ENCODE results near the gene AKAP10. TPM values are rescaled to one million over a fixed set of nuclear protein-coding genes. Genes with fewer than 3 reads are reported as not detected.
"Not testable (repeated sequence)": the region's sequence is repeated elsewhere in the genome, so short reads cannot be mapped to it uniquely, and the experiment has no call there.

The AKAP10 gene, protein sequence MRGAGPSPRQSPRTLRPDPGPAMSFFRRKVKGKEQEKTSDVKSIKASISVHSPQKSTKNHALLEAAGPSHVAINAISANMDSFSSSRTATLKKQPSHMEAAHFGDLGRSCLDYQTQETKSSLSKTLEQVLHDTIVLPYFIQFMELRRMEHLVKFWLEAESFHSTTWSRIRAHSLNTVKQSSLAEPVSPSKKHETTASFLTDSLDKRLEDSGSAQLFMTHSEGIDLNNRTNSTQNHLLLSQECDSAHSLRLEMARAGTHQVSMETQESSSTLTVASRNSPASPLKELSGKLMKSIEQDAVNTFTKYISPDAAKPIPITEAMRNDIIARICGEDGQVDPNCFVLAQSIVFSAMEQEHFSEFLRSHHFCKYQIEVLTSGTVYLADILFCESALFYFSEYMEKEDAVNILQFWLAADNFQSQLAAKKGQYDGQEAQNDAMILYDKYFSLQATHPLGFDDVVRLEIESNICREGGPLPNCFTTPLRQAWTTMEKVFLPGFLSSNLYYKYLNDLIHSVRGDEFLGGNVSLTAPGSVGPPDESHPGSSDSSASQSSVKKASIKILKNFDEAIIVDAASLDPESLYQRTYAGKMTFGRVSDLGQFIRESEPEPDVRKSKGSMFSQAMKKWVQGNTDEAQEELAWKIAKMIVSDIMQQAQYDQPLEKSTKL
- total RNA-seq, result 16.9 and 25.1 TPM in 2 replicates

DNA sequence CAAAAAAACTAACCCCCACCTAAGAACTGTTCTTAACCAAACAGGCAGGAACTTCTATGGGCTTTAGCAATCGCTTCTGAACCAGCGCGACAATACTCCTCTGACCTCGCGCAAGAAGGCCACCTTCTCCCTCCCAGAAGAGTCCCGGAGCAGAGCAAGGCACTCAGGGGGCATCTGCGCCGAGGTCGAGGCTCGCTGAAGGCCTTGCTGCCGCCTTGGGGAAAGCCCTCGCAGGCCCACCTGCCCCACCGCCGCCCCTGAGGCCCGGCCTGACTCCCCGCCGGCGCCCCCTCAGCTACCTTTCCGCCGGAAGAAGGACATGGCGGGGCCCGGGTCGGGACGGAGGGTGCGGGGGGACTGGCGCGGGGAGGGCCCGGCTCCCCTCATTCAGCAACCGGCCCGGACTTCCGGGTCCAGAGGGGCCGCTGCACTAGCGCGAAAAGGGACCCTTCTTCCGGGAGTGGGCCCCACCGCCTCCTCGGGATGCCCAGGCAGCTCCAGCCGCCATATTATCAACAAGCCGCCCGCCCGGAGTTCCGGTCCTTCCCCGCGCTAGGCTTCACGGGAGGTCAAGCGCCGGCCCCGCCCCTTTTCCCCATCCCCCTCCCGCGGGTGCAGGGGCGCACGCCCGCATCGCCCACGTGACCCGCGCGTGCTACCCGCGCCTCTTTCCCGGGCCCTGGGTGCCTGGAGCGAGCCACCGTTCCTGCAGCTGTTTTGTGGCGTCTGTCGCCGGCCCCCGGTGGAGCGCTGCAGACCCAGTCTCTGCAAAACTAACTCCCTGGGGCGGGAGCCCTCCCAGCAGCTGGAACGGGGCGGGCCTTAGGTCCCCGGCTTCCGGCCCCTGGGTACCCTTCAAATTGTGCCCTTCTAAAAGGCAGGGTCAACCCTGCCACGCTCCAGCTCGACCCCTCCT lies at the start of gene AKAP10:
Gene AKAP10 (minus strand): TSS at position 536 of the 916 bp plus-strand sequence. CDS start 149 bp downstream, at position 387.
- peak; percentile 15 for DNase-seq (ENCODE audit: low read depth, low spot score)

DNA sequence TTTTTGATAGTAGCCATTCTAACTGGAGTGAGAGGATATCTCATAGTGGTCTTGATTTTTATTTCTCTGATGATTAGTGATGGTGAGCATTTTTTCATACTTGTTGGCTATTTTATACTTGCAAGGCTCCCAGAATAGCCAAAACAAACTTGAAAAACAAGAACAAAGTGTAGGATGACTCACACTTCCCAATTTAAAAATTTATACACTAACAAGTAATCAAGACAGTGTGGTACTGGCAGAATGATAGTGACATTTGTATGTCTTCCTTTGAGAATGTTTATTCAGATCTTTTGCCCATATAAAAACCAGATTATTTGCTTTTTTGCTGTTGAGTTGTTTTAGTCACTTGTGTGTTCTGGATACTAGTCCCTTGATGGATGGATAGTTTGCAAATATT lies 49.3 kb upstream of the AKAP10 start:
- DNase-seq (ENCODE audit: low read depth, low spot score), result no peak

DNA sequence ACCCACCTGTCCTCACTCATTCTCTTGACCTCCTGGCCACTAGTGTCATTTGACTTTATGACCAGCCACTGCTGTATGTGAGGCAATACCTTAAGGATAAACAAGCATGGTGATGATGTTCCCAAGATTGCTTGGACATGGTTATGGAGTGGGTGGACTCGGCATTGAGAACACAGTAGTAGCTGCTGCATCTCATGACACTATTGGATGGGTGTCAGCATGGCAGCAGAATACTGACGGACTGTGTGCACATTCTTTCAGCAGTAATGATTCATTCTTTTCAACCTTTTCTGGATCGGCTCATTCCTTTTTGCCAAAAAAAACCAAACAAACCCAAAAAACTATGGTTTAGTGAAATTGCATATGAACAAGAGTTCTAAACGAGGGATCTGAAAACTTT lies 45.1 kb upstream of the AKAP10 start:
- no peak for DNase-seq (ENCODE audit: low read depth, low spot score)

DNA sequence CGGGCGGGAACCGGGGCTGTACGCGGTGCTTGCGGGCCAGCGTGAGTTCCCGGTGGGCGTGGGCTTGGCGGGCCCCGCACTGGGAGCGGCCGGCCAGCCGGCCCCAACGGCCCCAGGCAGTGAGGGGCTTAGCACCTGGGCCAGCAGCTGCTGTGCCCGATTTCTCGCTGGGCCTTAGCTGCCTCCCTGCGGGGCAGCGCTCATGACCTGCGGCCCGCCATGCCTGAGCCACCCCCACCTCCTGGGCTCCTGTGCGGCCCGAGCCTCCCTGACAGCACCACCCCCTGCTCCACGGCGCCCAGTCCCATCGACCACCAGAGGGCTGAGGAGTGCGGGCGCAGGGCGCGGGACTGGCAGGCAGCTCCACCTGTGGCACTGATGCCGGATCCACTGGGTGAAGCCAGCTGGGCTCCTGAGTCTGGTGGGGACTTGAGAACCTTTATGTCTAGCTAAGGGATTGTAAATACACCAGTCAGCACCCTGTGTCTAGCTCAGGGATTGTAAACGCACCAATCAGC lies 38.9 kb upstream of the AKAP10 start:
- not testable (repeated sequence) for DNase-seq (ENCODE audit: low read depth, low spot score)

DNA sequence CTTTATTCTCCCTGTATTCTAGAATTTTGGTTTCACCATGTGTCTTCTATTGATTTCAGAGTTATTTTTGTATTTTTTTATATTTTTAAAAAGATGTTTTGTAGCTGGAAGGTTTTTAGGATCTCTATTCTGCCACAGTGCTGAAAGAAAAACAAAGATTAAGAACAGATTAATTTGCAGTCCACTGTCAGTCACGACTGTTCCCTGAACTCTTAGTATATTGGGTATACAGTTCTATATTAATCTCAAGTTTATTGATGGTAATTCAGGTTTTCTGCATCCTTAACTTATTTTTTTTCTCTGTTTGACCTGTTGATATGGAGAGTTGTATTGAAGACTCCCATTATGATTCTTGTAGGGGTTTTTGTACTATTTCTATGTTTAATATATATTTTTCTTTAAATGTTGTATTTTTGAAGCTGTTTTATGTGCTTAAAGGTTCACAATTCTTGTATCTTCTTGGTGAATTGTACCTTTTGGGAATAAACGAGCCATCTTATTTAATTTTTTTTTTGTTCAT lies 34.4 kb upstream of the AKAP10 start:
- no peak for DNase-seq (ENCODE audit: low read depth, low spot score)

DNA sequence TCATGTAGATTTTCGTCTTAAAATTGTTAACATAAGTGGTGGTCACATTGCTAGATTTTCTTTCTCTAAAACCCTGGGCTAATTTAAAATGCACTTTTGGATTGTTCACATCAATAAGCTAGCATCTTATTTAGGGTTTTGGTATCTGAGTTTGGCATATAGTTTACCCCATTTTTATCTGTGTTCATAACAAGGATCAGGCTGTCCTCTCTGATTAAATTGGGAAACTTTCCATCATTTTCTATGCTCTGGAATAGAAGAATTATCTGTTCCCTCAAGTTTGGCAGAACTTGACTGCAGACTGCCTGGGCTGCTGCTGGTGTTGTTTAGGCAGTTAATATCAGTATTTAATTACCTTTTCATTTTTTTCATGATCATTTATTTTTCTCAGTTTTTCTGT lies 33.3 kb upstream of the AKAP10 start:
- no peak for DNase-seq (ENCODE audit: low read depth, low spot score)

DNA sequence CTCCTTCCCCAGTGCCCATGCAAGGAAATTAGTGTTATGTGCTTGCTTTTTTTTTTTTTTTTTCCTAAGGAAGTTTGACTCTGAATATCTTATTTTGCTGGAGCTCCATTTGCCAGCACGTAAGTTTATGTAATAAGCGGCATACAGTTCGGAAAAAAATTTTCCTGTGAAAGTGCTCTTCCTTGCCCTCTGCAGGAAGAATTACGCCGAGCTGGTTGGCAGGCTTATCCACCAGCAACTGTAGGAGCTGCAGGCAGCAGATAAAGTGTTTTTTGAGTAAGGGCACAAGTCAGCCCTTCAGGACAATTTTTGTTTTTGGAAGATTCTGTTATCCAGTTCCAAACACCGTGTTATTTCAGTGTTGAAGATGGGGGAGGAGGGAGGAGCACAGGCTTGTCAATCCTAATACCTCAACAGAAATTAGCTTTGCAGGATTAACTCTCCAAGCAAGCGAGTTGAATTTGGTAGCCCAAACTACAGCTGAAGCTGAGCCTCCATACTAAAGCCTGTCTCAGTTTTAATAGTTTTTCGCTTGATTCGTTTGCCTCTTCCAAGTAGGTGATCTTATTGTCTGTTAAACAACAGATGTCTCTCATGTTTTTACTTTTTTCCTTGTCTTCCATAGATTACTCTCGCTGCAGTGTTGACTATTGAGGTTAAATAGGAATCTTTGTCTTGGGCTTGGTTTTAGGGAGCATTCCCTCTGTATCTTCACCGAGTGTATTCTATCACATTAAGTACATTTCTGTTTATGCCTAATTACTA lies 32.7 kb upstream of the AKAP10 start:
- peak; percentile 29 for DNase-seq (ENCODE audit: low read depth, low spot score)

DNA sequence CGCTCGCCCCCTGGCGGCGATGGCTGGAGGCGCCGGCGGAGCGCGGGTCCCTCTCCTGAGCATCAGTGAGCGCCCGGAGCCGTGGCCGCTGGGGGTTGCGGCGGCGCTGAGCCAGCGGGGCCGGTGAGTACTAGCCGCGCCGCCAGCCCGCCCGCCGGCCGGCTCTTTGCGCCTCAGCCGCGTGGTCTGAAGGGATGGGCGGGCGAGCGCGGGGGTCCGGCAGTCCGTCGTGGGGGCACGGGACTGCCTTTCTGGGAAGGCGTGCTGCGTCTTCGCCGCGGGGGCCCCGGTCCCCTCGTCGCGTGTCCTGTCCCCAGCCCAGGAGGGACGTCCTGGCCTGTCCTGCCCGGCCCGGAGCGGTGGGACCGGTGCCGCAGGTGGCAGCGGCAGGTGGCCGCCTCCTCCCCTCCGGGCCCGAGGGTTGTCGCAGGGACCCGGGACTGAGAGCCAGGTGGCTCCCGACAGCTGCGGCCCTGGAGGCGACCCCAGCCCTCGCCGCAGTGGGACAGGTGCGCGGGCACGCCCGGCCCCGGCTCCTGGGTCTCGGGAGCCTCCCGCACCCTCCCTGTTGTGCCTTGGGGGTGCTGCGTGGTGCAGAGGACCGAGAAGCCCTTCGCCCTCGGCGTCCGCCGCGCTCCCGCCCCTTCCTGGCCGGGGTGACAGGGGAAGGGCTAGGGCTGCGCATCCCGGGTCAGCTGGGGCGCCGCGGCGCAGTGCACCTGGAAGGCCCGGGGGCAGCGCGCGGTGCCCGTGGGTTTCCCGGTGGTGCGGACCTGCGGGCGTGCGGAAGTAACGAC lies 31.9 kb upstream of the AKAP10 start, which contains the start of gene SPECC1:
Gene SPECC1 (plus strand): TSS at position 58 of the 797 bp plus-strand sequence. CDS start 87,293 bp downstream, outside the sequence.
- DNase-seq (ENCODE audit: low read depth, low spot score), result no peak

DNA sequence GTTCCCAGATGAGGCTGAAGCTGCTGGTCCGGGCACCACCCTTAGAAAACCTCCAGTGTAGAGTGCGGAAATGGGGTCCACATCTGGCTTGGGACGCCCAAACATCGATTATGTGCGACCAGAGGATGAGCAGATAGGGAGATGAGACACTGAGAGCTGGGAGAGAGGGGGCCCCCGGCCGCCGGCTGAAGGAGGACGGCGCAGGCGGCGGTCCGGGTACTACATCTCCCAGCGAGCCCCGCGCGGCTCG lies 31.3 kb upstream of the AKAP10 start:
- no peak for DNase-seq (ENCODE audit: low read depth, low spot score)

DNA sequence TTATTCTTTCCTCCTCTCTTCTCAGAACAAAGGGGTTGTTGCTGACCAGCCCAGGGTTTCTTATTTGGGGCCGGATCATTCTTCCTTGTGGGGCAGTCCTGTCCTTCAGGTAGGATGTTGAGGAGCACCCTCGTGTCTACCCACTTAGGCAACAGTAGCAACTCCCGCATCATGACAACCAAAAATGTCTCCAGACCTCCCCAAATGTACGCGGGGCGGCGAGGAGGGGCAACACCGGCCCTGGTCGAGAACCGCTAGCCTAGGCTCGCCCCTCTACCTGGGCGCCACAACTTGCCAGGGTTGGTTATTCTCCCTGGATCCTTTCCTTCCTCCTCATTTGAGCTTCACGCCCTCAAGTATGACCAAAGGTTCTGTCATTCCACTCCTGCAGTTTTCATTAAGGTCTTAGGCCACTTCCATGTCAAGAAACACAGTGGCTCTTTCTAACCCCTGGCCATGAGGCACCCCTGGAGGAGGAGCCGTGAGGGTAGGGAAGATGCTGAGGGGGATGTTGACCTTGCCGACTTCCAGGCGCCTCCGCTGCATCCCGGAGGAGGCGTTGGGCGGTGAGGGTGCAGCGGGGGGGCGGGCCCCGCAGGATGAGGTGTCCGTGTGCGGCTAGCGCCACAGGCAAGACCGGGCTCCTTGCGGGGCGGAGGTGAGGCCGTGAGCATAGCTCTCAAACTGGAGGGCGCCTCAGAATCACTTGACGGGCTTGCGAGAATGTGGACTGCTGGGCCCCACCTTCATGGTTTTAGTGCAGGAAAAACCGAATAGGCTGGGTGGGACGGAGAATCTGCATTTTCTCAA lies 30.8 kb upstream of the AKAP10 start:
- DNase-seq (ENCODE audit: low read depth, low spot score), result no peak

DNA sequence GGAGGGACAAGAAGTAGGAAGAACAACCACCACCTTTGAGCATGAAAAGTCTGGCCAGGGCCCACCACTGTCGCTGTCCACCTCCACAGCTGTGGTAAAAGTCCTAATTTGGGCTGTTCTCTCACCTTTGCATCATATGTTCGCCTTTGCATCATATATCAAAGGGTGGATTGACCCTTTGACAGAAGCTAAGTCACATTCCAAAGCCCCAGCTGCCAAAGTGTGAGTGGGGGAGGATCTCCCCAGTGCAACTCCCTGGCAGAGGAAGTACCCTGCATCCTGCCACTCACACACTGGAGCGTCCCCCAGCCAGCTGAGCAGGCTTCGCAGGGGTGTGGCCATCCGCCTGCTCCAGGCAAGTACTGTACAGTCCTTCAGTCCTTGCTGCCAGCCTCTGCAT lies 18.9 kb upstream of the AKAP10 start:
- DNase-seq (ENCODE audit: low read depth, low spot score), result no peak

DNA sequence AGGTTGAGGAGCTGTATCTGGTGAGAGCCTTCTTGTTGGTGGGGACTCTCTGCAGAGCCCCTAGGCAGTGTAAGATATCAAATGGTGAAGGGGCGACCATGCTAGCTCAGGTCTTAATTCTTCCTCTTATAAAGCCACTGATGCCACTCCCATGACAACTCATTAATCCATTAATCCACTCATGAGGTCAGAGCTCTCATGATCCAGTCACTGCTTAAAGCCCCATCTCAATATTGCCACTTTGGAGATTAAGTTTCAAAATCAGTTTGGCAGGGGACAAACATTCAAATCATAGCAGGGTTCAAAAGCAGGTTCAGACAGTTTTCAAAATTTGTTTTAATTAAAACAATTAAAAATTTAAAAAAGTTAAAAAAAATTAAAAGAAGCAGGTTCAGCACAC lies 18.5 kb upstream of the AKAP10 start:
- no peak for DNase-seq (ENCODE audit: low read depth, low spot score)

DNA sequence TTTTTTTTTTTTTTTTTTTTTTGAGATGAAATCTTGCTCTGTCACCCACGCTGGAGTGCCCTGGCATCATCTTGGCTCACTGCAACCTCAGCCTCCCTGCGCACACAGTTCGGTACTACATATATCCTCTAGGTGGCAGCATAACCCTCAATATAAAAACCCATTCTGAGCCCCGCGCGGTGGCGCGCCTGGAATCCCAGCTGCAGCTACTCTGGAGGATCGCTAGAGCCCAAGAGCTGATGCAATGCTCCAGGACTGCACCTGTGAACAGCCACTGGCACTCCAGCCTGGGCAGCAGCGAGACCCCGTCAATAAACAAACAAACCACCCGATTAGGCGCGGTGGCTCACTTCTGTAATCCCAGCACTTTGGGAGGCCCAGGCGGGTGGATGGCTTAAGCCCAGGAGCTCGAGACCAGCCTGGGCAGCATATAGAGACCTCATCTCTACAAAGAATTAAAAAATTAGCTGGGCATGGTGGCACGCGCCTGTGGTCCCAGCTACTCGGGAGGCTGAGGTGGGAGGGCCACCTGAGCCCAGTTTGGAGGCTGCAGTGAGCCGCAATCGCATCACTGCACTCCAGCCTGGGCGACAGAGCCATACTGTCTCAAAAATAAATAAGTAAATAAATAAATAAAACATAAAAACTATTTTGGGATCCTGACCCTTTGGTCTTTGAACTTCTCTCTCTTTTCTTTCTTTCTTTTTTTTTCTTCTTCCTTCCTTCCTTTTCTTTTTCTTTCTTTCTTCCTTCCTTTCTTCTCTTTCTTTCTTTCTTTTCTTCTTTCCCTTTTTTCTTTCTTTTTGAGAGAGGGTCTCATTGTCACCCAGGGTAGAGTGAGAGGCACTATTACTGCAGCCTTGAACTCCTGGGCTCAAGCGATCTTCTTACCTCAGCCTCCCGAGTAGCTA lies 15.4 kb upstream of the AKAP10 start:
- DNase-seq (ENCODE audit: low read depth, low spot score), result peak; percentile 43

DNA sequence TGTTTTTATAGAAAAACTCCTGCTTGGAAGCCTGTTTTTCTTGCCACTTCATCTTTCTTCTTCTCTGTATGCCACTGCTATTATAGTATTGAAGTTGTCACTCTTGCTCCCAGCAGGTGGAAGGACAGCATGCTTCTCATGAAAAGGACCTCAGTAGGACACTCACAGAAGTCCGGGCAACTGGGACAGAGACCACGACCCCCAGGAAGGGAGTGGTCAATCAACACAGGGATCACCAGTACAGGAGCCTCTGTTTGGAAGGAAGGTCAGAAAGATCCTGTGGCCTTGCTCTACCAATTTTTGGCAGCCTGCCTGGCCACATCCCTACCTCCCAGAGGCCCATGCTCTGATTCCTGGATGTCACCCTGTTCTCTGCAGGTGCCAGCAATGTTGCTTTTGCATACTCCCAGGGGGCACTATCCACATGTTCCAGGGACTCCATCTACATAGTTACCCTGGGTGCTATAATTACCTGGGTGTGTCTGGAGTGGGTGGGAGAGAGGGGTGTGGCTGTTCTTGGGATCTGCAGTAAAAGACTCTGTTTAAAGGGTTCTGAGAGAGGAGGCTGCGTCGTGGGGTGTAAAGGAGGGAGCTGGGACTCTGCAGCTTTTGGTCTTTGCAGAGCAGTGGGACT lies 13.7 kb upstream of the AKAP10 start:
- DNase-seq (ENCODE audit: low read depth, low spot score), result no peak

DNA sequence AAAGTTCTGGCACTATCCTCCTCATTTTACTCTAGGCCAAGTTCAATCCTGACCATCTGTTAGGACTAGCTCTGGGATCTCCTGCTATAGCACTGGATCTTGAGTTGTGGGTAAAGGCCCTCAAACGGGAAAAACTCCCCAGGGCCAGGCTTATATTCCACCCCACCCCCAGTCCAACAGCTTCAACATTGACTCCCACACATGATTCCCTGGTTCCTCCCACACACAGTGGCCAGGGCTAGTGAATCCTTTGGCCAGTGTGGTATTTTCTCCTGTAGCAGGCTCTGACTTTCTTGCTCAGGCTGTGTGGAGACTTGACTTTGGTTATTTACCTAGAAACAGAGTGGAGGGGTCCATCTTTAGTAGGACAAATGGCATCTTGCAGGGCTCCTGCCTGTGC lies 10.3 kb upstream of the AKAP10 start:
- DNase-seq (ENCODE audit: low read depth, low spot score), result no peak

DNA sequence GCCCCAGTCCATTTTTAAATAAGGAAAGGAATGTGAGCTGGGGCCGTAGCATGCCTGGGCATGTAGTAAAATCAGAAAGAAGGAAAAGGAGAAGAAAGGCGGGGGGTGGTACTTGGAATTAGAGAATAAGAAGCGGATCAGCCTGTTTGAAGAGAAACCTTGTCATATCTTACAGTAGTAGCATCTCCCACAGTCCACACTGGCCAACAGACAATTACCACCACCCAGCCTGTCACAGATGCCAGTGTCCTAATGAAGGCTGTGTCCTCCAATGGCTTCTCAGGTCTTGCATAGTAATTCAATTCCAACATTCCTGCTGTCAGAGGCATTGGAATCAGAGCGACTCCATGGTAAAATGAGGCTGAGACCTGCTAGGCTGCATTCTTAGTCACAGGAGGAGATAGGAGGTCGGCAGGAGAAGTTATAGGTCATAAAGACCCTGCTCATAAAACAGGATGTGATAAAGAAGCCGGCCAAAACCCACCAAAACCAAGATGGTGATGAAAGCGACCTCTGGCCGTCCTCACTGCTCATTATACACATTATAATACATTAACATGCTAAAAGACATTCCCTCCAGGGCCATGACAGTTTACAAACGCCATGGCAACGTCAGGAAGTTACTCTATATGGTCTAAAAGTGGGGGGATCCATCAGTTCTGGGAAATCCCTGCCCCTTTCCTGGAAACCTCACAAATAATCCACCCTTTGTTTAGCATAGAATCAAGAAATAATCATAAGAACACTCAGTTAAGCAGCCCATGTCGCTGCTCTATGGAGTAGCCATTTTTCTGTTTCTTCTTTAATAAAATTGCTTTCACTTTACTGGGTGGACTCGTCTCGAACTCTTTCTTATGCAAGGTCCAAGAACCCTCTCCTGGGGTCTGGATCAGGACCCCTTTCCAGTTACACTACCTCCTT lies 9.6 kb upstream of the AKAP10 start:
- no peak for DNase-seq (ENCODE audit: low read depth, low spot score)

Data from pulmonary artery endothelial cell (primary cell).